NCI-H345 treated with DMSO at 0.1 percent for 48 hours (cell line): Measurements from ENCODE around the gene APPL2.

ENCODE experiments used
- DNase-seq: peaks from one replicate; lab custom pipeline; 2025; ENCODE audit not compliant: unreplicated experiment; lab: John Stamatoyannopoulos, UW

Gene APPL2

DNA sequence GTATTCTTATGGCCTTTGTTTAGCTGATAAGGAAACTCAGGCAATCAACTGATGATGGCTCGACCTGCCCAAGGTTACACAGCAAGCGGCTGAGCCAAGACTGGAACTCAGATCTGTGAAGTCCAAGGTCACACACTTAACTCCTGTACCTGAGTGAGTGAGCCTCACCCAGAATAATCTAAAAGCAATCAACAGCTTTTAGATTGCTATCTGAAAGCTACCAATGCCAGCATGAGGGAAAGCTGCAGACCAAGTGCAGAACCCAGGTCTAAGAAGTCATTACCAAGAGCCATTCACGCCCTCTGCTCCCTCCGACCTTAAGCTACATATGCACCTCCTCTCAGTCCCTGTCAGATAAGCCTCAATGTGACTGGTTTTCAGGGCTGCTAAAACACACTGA, 12.1 kb downstream of the APPL2 start:
- DNase-seq = no peak

DNA sequence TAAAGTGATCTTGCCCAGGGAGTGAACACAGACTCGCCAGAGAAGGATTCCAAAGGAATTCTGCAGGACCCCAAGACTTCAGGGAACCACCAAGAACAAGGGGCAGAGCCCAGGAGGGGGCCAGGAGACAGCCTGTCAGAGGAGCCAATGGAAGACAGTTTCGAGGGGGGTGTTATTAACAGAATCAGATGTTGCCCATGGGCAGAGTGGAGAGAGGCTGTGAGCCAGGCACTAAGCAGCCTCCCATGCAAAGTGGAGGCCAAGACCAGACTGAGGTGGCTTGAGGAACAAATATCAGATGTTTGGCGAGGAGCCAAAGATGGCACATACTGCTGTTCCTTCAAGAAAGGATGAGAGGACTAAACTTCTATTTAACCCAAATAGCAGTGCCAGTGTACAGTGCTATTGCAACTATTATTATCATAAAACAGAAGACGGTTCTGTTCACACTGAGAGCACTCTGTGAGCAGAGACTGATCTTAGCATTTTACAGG, 12.6 kb downstream of the APPL2 start:
- DNase-seq = no peak

DNA sequence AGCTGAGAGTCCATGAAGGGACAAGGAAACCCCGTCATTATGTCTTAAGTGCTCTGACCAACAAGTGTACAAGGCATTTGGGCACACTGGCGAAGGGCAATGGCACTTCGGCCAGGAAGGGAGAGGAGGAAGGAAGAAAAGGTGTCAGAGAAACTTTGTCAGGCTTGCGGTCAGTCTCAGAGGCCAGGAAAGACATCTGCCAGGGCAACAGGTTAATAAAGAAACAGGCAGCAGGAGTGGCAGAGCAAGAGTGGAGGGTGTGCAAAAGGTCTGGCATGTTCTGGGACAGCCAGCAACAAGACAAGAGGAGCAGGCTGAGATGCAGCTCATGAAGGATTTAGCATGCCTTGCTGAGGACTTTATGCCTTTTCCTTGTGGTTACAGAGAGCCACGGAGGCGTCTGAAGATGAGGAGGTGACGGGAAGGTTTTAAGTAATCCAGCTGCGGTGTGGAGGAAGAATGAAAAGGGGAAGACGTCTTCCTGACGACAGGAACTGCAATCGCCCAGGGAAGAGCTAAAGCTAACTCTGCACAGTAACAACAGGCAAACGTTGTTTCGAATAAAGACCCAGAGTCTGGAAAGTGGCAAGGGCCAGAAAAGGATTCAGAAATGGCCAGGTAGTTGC, 13.1 kb downstream of the APPL2 start:
- DNase-seq = no peak

DNA sequence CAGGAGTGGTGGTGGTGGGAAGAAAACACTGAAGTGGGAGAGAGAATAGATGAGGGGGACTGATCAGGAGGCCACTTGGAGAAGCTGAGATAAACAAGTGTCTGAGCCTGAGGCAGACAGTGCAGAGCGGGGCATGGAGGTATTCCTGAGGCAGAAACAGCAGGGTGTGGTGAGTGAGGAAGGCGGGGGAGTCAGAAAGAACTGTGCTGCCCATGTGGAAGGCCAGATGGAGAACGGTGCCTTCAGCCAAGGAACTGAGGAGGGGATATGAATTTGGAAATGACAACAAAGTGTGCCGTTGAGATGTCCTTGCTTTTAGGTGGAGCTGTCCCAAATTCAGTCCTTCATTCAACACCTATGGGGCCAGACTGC, 13.7 kb downstream of the APPL2 start:
- no peak for DNase-seq

DNA sequence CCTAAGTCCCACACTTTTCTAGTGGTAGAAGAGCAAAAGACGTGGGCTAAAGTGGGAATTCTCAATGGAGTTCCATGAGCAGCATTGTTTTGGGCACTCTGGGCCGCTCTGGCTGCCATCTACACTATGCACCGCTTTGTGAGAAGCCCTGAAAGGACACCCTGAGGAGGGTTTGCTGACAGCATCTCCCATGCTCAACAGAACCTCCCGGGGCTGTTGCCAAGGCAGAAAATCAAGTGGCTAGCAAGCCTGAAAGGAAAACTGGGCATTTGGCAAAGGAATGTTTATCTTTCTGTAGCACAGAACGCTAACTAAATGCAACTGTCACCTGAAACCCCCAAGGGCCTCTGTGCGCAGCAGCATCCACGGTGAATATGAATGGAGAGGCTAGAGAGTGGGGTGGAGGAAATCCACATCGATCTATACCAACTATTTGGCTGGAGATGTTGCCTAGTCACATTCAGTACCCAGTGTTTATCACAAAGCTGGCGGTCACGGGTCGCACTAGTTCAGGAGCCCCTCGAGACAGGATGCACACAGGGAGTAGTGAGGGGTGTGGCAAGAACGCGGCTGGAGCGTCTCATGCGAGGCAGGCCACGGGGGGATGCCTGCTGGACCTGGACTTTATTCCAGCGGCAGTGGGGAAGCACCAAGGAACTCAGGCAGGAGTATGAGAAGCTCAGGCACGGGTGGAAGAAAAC, 14.2 kb downstream of the APPL2 start:
- peak; percentile 91 for DNase-seq

DNA sequence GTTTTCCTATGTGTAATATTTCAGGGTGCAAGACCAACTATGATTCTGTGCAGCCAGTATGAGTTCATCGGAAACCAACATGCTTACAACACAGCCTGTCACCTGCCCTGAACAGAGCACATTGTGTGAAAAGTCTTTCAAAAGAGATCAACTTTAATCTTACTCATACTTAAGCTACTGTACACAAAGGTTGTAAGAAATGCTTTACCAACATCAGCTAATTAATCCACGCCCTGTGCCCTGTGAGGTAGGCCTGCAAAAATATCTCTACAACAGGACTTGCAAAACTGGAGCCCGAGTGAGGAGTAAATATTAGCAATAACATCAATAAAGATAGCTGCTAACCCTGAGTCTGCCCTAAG, 15.1 kb downstream of the APPL2 start:
- DNase-seq = no peak

DNA sequence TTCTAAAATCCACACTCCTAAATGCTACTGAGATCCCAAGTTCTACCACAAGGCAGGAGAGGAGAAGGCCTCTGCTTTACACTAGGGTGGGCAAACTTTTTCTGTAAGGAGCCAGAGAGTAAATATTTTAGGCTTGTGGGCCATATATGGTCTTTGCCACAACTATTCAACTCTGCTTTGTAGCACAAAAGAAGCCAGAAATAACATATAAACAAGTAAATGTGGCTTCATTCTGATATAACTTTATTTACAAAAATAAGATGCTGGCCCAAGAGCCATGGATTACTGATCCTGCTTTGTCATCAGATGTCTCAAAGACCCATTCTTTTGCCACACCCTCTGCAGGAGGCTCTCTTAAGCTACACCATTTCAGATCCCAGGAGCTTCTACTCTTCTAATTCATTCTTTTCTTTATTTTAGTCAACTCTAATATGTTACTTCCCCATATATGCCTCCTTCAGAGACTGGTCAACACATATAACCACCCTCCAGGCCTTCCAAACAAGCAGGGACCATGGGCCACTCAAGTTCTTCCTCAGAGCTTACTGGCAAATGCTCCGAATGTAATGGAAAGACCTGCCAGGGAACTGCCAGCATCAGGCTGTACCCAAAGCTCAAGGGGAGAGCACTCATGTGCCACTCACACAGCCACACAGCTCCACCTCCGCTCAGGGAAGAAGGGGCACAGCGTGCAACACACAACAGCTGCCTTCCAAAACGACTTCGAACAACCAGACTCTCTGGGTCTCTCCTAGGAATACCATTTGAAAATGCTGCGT, 15.6 kb downstream of the APPL2 start:
- no peak for DNase-seq

DNA sequence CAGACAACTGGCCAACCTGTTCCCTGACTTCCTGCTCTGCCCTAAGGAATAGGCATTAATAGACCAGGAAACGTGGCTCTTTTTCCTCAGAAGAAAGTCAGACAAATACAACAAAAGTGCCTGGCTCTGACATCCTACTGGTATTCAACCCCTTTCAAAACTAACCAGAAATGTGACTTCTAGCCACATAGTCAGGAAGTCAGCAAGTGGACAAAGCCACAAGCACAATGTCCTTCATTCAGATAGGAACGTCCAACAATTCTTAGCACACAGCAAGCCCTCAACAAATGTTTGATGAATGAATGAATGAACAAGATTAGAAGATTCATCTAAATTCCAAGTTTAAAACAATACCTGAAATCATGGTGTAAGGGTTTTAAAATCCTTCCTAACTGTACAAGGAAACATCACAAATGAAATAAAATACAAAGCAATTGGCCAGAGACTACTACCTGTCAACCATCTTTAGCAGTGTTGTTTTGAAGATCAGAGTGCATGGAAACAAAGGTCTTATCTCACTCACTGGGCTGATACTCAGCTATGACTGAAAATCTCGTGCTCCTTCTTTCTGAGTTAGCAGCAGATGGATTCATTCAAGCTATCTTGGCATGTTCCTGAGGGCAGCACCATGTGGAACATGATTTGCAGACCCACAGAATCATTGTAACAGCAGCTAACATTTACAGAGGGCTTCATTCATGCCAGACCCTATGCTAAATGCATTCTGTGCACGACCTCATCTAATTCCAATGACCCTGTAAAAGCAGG, 16.5 kb downstream of the APPL2 start:
- no peak for DNase-seq

DNA sequence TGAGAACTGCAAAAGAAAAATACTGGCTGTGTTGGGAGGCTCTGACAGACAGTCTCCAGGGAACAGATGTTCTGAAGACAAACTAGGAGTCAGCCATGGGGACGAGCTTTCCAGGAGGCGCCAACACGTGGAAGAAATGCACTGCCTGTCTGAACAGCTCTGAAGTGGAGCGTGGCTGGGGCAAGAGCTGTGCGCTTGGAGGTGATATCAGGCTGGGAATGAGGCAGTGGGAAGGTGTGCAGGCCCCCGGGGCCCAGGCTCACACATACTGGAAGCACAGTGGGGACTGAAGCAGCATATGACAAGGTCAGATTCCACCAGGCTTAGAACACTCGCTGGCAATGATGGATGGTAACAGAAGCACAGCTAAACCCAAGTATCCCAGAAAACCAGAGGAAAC, 17.5 kb downstream of the APPL2 start:
- no peak for DNase-seq

DNA sequence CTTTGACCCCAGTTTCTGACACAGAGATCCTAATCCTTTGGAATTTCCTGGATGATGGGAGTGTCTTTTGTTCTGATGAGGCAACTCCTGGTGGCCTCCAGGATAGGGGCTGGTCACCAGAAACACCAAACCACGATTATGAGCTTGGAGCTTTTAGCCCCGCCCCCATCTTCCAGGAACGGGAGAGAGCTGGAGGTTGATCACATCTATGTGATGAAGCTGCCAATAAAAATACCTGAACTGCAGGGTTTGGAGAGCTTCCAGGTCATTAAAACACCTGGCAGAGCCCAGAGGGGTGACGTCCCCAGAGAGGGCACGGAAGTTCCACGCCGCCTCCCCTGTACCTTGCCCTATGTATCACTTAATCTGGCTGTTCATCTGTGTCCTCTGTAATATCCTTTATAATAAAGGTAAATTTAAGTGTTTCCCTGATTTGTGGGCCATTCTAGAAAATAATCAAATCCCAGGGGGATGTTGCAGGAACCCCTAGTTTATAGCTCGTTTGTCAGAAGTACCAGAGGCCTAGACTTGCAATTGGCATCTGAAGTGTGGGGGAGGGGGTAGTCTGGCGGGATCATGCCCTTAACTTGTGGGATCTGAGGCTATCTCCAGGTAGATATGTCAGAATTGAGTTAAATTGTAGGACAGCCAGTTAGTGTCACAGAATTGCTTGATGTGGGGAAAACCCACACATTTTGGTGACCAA, 21.2 kb downstream of the APPL2 start:
- no peak for DNase-seq

DNA sequence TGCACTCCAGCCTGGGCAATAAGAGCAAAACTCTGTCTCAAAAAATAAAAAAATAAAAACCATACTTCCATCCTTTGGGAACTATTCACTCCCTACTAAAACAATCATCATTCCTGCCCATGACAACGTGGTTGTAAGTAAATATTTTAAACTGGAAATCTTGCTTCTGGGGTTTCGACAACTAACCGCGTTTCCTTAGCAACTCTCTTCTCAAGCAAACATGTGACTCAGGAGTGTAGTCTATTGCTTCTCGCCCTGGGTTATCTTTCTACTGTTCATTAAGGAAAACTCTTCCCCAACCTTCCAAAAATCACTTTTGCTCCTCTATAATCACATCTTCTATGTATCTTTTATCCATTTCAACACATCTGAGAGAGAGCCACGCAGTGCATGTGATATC, 21.8 kb downstream of the APPL2 start:
- no peak for DNase-seq

DNA sequence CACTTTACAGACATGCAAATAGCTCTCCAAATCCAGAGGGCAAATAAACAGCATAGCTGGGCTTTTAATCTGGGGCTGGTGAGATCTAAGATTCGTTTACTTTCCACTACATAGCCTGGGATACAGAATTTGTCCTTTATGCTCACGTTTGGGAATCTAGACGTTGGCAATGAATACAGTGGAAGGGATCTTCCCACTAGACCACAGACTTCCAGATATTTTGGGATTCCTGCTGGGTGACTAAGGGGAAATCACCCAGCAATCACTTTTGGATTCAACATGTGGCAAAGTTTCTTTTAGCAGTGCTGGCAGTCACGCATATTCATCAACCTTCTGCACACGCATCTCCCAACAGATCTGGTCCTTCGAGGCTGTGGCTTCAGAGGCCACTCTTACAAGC, 23.5 kb downstream of the APPL2 start:
- DNase-seq = no peak

DNA sequence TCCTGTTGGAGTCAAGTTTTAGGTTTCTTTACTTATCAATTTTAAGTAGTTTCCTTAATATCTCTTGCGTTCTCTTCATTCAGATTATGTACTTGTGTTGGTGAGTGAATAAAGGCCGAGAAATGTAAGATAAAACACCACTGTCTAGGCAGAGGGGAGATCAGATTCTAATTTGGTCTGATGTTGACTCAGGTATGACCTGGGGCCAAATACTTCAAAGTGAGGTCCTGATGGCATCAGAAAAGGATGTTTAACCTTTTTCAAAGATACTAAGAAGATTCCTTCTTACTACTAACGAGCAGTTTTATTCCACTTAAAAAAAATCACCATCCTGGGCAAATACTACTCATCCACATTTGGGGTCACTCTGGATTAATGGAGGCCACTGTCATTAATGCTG, 26.9 kb downstream of the APPL2 start:
- DNase-seq = no peak

DNA sequence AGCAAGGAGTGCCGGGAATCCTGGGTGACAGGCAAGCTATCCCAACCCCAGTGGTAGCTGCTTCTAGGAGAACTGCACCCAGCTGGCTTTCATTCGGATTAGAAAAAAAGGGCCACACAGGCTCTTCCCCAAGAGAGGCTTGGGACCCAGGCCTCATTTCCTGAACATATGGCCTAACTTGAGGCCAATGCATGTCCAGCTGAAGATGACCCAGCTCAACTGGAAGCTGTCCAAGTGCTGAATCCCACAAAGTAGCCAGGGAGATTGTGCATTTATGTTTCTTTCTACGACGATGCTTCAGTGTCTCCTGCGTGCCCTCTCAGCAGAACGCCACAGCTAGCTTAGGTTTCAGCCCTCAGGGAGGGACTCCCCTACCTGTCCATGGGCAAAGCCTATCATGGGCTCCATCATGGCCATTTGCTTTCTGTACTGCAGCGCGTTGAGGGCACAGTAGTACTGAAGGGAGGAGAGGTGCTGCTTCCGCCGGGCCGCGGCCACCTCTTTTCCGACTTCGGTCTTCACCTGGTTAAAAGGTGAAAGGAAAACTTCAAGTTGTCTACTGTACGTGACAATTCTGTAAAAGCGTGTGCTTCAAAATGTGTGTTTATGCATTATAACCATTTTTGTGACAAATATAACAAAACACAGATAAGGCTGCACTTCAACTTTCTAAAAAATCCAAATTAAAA, 29.1 kb downstream of the APPL2 start:
- DNase-seq = no peak

DNA sequence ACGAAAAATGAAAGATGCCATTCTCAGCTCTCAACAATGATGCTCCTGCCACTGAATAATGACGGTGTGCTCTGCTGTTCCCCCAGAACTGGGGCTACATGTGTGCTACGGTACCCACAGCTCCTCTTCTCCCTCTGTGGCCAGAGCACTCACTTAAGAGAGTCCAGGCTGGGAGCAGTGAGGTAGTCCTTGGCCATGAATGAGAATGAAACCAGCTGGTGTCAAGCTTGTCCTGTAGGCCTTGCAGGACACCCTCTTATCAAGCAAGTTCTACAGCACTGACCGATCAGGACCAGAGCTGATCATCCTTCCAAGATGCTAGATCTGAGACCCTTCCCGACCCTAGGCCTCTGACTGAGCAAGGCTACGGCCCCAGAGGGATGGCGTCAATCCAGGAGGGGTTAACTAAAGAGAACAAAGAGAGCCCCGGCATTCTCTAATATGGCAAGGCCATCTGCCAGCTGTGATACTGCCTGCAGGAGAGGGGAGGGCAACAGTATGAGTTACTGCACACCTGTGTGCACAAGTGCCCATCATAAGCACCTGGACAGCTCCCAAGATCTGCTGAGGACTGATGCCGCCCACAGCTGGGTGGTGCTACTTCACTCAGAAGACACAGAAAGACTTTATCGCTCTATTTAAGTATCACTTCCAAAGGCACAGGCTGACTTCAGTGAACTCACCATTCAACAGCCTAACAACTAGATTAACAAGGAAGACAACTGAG, 30.5 kb downstream of the APPL2 start:
- no peak for DNase-seq

DNA sequence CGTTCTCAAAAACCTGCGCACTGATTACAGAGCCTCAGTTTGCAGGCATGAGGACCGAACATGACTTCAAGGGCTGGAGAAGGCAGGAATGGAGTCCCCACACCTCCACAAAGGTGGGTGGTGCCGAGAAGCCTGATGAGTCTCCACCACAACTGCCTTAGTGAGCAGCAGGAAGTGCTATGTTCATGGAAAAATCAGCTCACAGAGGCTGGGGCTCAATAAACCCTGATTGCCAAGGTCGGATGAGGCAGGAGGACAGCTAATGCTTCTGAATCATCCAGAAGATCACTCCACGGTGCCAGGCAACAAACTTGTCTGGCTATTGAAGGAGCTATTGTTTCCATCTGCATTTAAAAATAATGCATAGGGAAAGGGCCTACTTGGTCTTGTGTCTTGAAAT, 31.1 kb downstream of the APPL2 start:
- no peak for DNase-seq

DNA sequence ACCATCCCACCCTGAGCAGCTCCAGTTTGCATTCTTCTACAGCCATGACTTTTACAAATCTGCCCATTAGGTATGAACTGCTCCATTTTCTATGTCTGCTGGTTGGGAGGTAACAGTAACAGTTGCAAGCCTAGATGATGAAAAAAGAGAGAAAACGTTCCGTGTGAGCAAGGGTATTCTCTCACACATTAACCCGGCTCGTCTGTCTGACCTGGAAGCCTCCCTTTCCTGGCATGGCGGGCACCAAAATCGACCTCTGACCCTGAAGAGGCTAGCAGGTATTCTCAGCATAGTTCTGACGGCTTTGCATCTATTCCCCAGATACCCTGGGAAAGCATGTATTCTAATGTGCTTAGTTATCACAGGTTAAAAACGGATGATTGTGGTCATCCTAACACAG, 31.8 kb downstream of the APPL2 start:
- no peak for DNase-seq

DNA sequence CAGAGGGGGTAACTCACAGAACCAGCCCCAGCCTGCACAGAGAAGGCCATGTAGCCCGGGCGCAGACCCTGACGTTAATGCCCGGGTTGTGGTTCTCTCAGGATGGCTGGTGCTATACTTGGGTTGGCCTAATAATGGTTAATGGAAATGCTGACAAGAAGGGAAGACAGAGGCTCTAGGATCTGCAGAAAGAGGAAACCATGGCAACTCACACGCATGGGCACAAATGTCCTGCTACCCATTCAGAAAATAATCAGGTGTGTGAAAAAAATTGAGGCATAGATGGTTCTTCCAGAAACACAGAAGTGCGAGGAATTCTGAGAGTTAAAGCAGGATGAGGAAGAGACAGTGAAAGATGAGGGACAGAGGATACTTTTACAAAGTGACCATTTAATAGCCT, 33.8 kb downstream of the APPL2 start:
- no peak for DNase-seq

DNA sequence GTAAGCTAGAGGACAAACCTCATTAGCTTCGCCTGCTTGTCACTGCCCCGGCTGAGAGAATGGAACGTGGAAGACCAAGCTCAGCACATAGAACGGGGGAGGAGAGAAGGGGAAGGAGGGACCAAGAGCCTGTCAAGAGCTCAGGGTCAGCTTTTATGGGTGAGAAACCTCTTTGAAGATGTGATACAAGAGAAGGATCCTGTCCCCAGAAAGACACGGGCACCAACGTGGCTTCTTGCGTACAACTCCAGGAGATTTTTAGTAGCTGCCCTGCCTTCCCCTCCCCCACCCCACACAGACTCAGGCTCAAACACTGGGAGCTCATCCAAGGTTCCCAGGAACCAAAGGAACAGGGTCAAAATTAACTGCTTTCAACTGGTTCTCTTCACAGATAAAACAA, 34.7 kb downstream of the APPL2 start:
- no peak for DNase-seq

DNA sequence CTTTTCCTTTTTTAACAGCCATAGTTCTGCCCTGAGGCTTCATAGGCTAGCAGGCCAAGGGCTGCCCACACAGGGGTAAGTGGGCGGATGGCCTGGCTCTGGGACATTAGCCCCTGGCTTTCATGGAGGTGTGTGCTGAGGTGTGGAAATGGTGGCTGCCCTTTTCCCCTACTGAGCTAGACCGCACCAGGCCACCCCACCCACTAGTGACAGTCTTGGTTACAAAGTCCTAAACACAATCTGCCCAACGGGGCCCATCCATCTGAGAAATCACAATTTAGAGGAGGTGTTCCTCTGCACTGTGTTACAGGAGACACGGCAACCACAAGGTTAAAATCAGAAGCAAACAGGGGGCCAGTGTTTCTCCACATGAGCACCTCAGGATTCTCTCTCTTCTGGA, 35.6 kb downstream of the APPL2 start:
- DNase-seq = no peak
